GM19240 (cell line): ENCODE measurements around the gene SBF2.

Experiments
- DNase-seq: peaks from one replicate; pipeline ENCODE4 v3.0.0; 2011; ENCODE audit warnings: low spot score; ENCODE audit not compliant: insufficient read length

SBF2 gene

GRCh38 chr11:9776203-9776602 is 517.8 kb downstream of the SBF2 start:
- DNase-seq, result no peak

GRCh38 chr11:9775398-9775779 is 518.6 kb downstream of the SBF2 start:
- DNase-seq, result no peak

GRCh38 chr11:9774591-9775397 is 519.2 kb downstream of the SBF2 start:
- no peak for DNase-seq

GRCh38 chr11:9774109-9774508 is 519.9 kb downstream of the SBF2 start:
- DNase-seq, result no peak

GRCh38 chr11:9773524-9773923 is 520.5 kb downstream of the SBF2 start:
- DNase-seq, result no peak

GRCh38 chr11:9772218-9772617 is 521.8 kb downstream of the SBF2 start:
- no peak for DNase-seq

GRCh38 chr11:9771071-9771511 is 522.9 kb downstream of the SBF2 start:
- no peak for DNase-seq

- no peak for DNase-seq
These were observed 524.4 kb downstream of the SBF2 start for GRCh38 chr11:9769621-9770020.

GRCh38 chr11:9765320-9766101 is 528.5 kb downstream of the SBF2 start:
- no peak for DNase-seq

GRCh38 chr11:9763301-9763700 is 530.7 kb downstream of the SBF2 start:
- no peak for DNase-seq

- no peak for DNase-seq
These were observed 531.5 kb downstream of the SBF2 start for GRCh38 chr11:9762531-9762930.

- no peak for DNase-seq
These were observed 532.5 kb downstream of the SBF2 start for GRCh38 chr11:9761441-9761945.

GRCh38 chr11:9760193-9760575 is 533.8 kb downstream of the SBF2 start:
- no peak for DNase-seq

- no peak for DNase-seq
These were observed 534.4 kb downstream of the SBF2 start for GRCh38 chr11:9759519-9760192.

GRCh38 chr11:9758637-9759518 is 535.1 kb downstream of the SBF2 start:
- DNase-seq, result no peak

- peak; percentile 94 for DNase-seq
These were observed 536.0 kb downstream of the SBF2 start for GRCh38 chr11:9757809-9758636.

GRCh38 chr11:9756878-9757277 is 537.1 kb downstream of the SBF2 start:
- no peak for DNase-seq

GRCh38 chr11:9756461-9756860 is 537.6 kb downstream of the SBF2 start:
- no peak for DNase-seq

GRCh38 chr11:9755561-9756185 is 538.3 kb downstream of the SBF2 start:
- no peak for DNase-seq
